H54 (cell line): ENCODE results near the gene TRAPPC4.
A peak's percentile ranks its signal among the peaks of the same experiment; 100 is the strongest.
"Not testable (repeated sequence)": the region's sequence is repeated elsewhere in the genome, so short reads cannot be mapped to it uniquely, and the experiment has no call there.

Experiments used
- DNase-seq: peaks from one replicate; pipeline ENCODE4 v3.0.0; 2011; ENCODE audit warnings: low spot score, mixed read lengths; ENCODE audit not compliant: insufficient read length
- FAIRE-seq: peaks from 3 replicates; lab custom pipeline; 2011; peaks lifted over from hg19 to GRCh38; lab: Jason Lieb, UNC
- POLR2A ChIP-seq: IDR thresholded peaks from 2 replicates; pipeline ENCODE4 v1.6.1; 2011; ENCODE audit warnings: low read depth, mild to moderate bottlenecking, low read length

The TRAPPC4 gene

GRCh38 chr11:119024430-119025098 is 6.0 kb downstream of the TRAPPC4 start:
- FAIRE-seq (no peak), DNase-seq (no peak)
- TF ChIP-seq POLR2A: no peak

GRCh38 chr11:119025099-119025473 is 6.5 kb downstream of the TRAPPC4 start:
- DNase-seq (no peak), FAIRE-seq (no peak)
- no peak for TF ChIP-seq POLR2A

- DNase-seq (no peak), FAIRE-seq (no peak)
- no peak for TF ChIP-seq POLR2A
These were observed 7.0 kb downstream of the TRAPPC4 start for GRCh38 chr11:119025541-119025940.

GRCh38 chr11:119025978-119026766 is 7.6 kb downstream of the TRAPPC4 start:
- no peak for TF ChIP-seq POLR2A
- FAIRE-seq (no peak), DNase-seq (no peak)

GRCh38 chr11:119026970-119027369 is 8.4 kb downstream of the TRAPPC4 start:
- DNase-seq (no peak), FAIRE-seq (no peak)
- no peak for TF ChIP-seq POLR2A

GRCh38 chr11:119027561-119028345 is 9.2 kb downstream of the TRAPPC4 start:
- FAIRE-seq (no peak), DNase-seq (no peak)
- TF ChIP-seq POLR2A: no peak

GRCh38 chr11:119028346-119029068 is 9.9 kb downstream of the TRAPPC4 start:
- DNase-seq (no peak), FAIRE-seq (no peak)
- no peak for TF ChIP-seq POLR2A

- no peak for TF ChIP-seq POLR2A
- DNase-seq (no peak), FAIRE-seq (no peak)
These were observed 10.4 kb downstream of the TRAPPC4 start for GRCh38 chr11:119029069-119029339.

- TF ChIP-seq POLR2A: no peak
- no peak for FAIRE-seq
- no peak for DNase-seq
These were observed 10.9 kb downstream of the TRAPPC4 start for GRCh38 chr11:119029340-119030028.

- TF ChIP-seq POLR2A: no peak
- FAIRE-seq (no peak), DNase-seq (no peak)
These were observed 11.4 kb downstream of the TRAPPC4 start for GRCh38 chr11:119030029-119030328.

- DNase-seq: peak; percentile 88
- 0 out of 2 replicates have a peak, but pooled peaks have one; percentile 27 for TF ChIP-seq POLR2A
- no peak for FAIRE-seq
These were observed 11.9 kb downstream of the TRAPPC4 start, which contains the start of gene SLC37A4 for GRCh38 chr11:119030329-119031047. Gene SLC37A4 (minus strand): TSS chr11:119030877.

- DNase-seq (no peak), FAIRE-seq (no peak)
- TF ChIP-seq POLR2A: no peak
These were observed 13.3 kb downstream of the TRAPPC4 start for GRCh38 chr11:119031912-119032280.

GRCh38 chr11:119033421-119033820 is 14.9 kb downstream of the TRAPPC4 start:
- FAIRE-seq: not testable (repeated sequence)

More at GRCh38 chr11:119033421-119033820, 14.9 kb downstream of the TRAPPC4 start:
- DNase-seq: not testable (repeated sequence)
